ENCODE data around the gene LYRM4.

The LYRM4 gene

GRCh38 chr6:5159162-5159561 is 101.6 kb downstream of the LYRM4 start:
- H3K4me1 ChIP-seq (ENCODE audit: control insufficient read depth, insufficient read depth, low read length), result no peaks in the 10 kb centered on the region
- no peak overlapping the region for H3K9ac ChIP-seq (ENCODE audit: low read length in 2 of 2)
- H3K27ac ChIP-seq (ENCODE audit: low read length), result no peak overlapping the region
- H3K36me3 ChIP-seq (ENCODE audit: control insufficient read depth in 2 of 2, insufficient read depth in 2 of 2, low read length in 2 of 2), result no peaks in the 10 kb centered on the region
- H3K9me3 ChIP-seq (ENCODE audit: control insufficient read depth in 2 of 2, low read length in 2 of 2), result no peaks in the 10 kb centered on the region
- no peak overlapping the region for H3K4me3 ChIP-seq (ENCODE audit: low read length in 2 of 2)
- H3K27me3 ChIP-seq (ENCODE audit: control insufficient read depth in 1 of 2, insufficient read depth in 2 of 2, low read length in 2 of 2), result no peaks in the 10 kb centered on the region

GRCh38 chr6:5158180-5158579 is 102.6 kb downstream of the LYRM4 start:
- no peak overlapping the region for H3K27ac ChIP-seq (ENCODE audit: low read length)
- H3K9ac ChIP-seq (ENCODE audit: low read length in 2 of 2), result no peak overlapping the region
- H3K4me3 ChIP-seq (ENCODE audit: low read length in 2 of 2), result no peak overlapping the region
- H3K27me3 ChIP-seq (ENCODE audit: control insufficient read depth in 1 of 2, insufficient read depth in 2 of 2, low read length in 2 of 2), result no peaks in the 10 kb centered on the region
- H3K4me1 ChIP-seq (ENCODE audit: control insufficient read depth, insufficient read depth, low read length), result no peaks in the 10 kb centered on the region
- no peaks in the 10 kb centered on the region for H3K36me3 ChIP-seq (ENCODE audit: control insufficient read depth in 2 of 2, insufficient read depth in 2 of 2, low read length in 2 of 2)
- H3K9me3 ChIP-seq (ENCODE audit: control insufficient read depth in 2 of 2, low read length in 2 of 2), result no peaks in the 10 kb centered on the region

DNA sequence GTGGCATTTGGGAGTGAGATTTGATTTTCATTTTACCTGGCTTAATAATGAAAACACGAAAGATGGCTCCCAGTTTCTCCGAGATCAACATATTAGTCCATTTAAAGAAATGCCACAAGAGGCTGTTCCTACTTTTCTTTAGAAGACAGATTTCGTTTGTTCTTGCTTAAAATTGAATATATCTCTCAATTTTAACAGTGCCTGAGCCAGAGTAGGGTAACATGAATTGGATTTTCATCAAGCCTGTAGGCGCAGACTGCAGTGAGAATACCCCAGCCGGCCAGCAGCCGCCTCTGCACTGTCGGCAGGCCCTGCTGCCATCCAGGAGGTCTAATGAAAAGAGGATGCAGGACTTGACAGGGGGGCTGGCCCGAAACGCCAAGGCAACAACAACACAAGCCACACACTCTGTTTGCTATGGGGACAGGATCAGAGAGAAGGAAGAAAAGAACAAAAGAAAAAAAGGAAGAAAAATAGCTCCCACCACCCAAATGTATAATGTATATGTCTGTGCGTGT is 103.1 kb downstream of the LYRM4 start:
- H3K9ac ChIP-seq (ENCODE audit: low read length in 2 of 2), result no peak overlapping the region
- no peak overlapping the region for H3K4me3 ChIP-seq (ENCODE audit: low read length in 2 of 2)
- no peaks in the 10 kb centered on the region for H3K9me3 ChIP-seq (ENCODE audit: control insufficient read depth in 2 of 2, low read length in 2 of 2)
- H3K27ac ChIP-seq (ENCODE audit: low read length), result no peak overlapping the region
- no peaks in the 10 kb centered on the region for H3K27me3 ChIP-seq (ENCODE audit: control insufficient read depth in 1 of 2, insufficient read depth in 2 of 2, low read length in 2 of 2)
- no peaks in the 10 kb centered on the region for H3K36me3 ChIP-seq (ENCODE audit: control insufficient read depth in 2 of 2, insufficient read depth in 2 of 2, low read length in 2 of 2)
- no peaks in the 10 kb centered on the region for H3K4me1 ChIP-seq (ENCODE audit: control insufficient read depth, insufficient read depth, low read length)

DNA sequence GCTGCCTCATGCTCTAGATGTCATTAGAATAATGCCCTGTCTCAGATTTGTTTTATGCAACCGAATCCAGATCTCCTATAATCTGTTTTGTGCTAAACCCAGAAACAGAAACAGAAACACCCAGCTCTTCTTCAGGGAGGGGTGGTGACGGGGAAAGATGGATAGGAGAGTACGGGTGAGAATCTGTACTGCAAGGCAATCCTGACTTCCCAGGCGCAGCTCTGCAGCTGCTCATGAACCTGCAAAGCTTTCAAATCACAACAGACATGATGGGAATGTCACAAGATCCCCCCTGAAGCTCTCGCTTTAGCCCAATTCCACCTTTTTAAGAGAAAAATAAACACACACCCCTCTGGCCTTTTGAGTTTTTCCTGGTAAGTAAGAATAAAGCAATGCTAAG is 104.1 kb downstream of the LYRM4 start:
- Histone ChIP-seq H3K4me1 (ENCODE audit: control insufficient read depth, insufficient read depth, low read length) (peaks cover 6% of the 10 kb centered on the region), H3K4me3 (ENCODE audit: low read length in 2 of 2) (no peak overlapping the region), H3K27me3 (ENCODE audit: control insufficient read depth in 1 of 2, insufficient read depth in 2 of 2, low read length in 2 of 2) (no peaks in the 10 kb centered on the region), H3K9ac (ENCODE audit: low read length in 2 of 2) (no peak overlapping the region), H3K9me3 (ENCODE audit: control insufficient read depth in 2 of 2, low read length in 2 of 2) (no peaks in the 10 kb centered on the region), H3K36me3 (ENCODE audit: control insufficient read depth in 2 of 2, insufficient read depth in 2 of 2, low read length in 2 of 2) (no peaks in the 10 kb centered on the region), H3K27ac (ENCODE audit: low read length) (no peak overlapping the region)

DNA sequence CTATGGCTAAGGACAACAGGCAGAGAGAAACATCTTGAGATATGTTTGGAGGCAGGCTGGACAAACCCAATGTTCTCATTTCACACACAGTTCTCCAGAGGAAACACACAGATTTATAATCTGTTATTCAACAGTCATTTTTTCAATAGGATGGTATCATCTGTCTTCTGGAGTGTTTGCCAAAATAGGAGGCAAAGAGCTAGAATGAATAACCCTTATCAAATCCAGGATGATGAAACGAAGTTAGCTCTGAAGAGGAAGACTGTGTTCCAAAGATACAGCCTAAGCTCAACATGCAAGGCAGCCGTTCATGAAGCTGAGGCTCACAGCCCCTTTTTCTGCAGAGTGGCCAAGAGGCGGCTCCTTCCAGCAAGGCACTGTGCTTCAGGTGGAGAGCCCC is 104.8 kb downstream of the LYRM4 start:
- no peak overlapping the region for H3K27ac ChIP-seq (ENCODE audit: low read length)
- H3K4me3 ChIP-seq (ENCODE audit: low read length in 2 of 2), result no peak overlapping the region
- H3K9me3 ChIP-seq (ENCODE audit: control insufficient read depth in 2 of 2, low read length in 2 of 2), result no peaks in the 10 kb centered on the region
- no peaks in the 10 kb centered on the region for H3K27me3 ChIP-seq (ENCODE audit: control insufficient read depth in 1 of 2, insufficient read depth in 2 of 2, low read length in 2 of 2)
- no peaks in the 10 kb centered on the region for H3K36me3 ChIP-seq (ENCODE audit: control insufficient read depth in 2 of 2, insufficient read depth in 2 of 2, low read length in 2 of 2)
- peaks cover 6% of the 10 kb centered on the region for H3K4me1 ChIP-seq (ENCODE audit: control insufficient read depth, insufficient read depth, low read length)
- H3K9ac ChIP-seq (ENCODE audit: low read length in 2 of 2), result no peak overlapping the region

GRCh38 chr6:5153186-5153585 is 107.6 kb downstream of the LYRM4 start:
- H3K27ac ChIP-seq (ENCODE audit: low read length), result no peak overlapping the region

GRCh38 chr6:5152460-5152859 is 108.3 kb downstream of the LYRM4 start:
- no peak overlapping the region for H3K4me3 ChIP-seq (ENCODE audit: low read length in 2 of 2)
- no peak overlapping the region for H3K27ac ChIP-seq (ENCODE audit: low read length)
- H3K9ac ChIP-seq (ENCODE audit: low read length in 2 of 2), result no peak overlapping the region

More at GRCh38 chr6:5153186-5153585, 107.6 kb downstream of the LYRM4 start:
- no peak overlapping the region for H3K4me3 ChIP-seq (ENCODE audit: low read length in 2 of 2)
- no peak overlapping the region for H3K9ac ChIP-seq (ENCODE audit: low read length in 2 of 2)
- H3K4me1 ChIP-seq (ENCODE audit: control insufficient read depth, insufficient read depth, low read length), result peaks cover 6% of the 10 kb centered on the region
- H3K36me3 ChIP-seq (ENCODE audit: control insufficient read depth in 2 of 2, insufficient read depth in 2 of 2, low read length in 2 of 2), result no peaks in the 10 kb centered on the region
- H3K9me3 ChIP-seq (ENCODE audit: control insufficient read depth in 2 of 2, low read length in 2 of 2), result no peaks in the 10 kb centered on the region
- no peaks in the 10 kb centered on the region for H3K27me3 ChIP-seq (ENCODE audit: control insufficient read depth in 1 of 2, insufficient read depth in 2 of 2, low read length in 2 of 2)

DNA sequence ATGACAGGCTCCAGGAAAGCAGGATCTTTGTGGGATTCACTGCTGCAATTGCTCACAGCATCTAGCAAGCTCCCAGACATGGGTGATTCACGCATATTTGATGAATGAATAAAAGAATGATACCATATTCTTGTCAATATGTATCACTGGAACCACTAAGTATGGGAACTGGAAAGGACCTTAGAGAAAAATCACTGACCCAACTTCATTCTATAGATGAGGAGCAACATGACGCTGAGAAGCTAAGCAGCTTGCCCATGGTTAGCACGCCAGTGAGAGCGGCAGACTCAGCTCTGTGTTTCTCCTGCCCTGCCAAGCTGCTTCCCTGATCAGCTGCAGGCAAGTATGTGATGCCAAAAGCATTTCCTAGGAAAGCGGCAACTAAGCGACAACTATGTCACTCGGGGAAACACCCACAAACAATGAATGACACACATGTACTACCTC is 108.8 kb downstream of the LYRM4 start:
- Histone ChIP-seq H3K36me3 (ENCODE audit: control insufficient read depth in 2 of 2, insufficient read depth in 2 of 2, low read length in 2 of 2) (no peaks in the 10 kb centered on the region), H3K27ac (ENCODE audit: low read length) (no peak overlapping the region), H3K4me3 (ENCODE audit: low read length in 2 of 2) (no peak overlapping the region), H3K27me3 (ENCODE audit: control insufficient read depth in 1 of 2, insufficient read depth in 2 of 2, low read length in 2 of 2) (no peaks in the 10 kb centered on the region), H3K4me1 (ENCODE audit: control insufficient read depth, insufficient read depth, low read length) (peaks cover 6% of the 10 kb centered on the region), H3K9ac (ENCODE audit: low read length in 2 of 2) (no peak overlapping the region), H3K9me3 (ENCODE audit: control insufficient read depth in 2 of 2, low read length in 2 of 2) (no peaks in the 10 kb centered on the region)

More at GRCh38 chr6:5152460-5152859, 108.3 kb downstream of the LYRM4 start:
- peaks cover 6% of the 10 kb centered on the region for H3K4me1 ChIP-seq (ENCODE audit: control insufficient read depth, insufficient read depth, low read length)
- H3K36me3 ChIP-seq (ENCODE audit: control insufficient read depth in 2 of 2, insufficient read depth in 2 of 2, low read length in 2 of 2), result no peaks in the 10 kb centered on the region
- H3K27me3 ChIP-seq (ENCODE audit: control insufficient read depth in 1 of 2, insufficient read depth in 2 of 2, low read length in 2 of 2), result no peaks in the 10 kb centered on the region
- H3K9me3 ChIP-seq (ENCODE audit: control insufficient read depth in 2 of 2, low read length in 2 of 2), result no peaks in the 10 kb centered on the region

DNA sequence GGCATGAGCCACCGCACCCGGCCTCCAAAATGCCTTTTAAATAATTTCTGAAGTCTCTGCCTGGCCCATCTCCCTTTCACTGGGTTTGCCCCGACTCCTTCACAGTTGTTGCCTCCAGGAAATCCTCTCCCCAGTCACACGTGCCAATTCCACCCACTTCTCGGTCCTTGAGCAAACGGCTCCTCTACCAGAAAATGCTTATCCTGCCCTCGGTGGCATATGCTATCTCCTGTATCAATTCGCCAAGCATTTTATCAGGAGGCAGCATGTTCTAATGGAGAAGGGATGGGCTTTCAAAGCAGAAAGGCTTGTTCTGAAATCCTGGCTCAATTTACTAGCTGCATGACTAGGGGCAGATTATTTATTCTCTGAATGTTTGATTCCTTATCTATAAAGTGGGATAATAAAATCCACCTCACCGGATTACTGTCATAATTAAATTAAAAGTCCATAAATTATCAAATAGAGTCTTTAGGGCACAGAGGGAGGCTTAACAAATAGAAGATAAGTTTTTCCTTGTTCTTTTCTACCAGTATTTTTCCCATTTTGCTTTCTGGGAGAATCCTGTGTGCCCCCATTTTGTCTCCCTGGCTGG is 109.3 kb downstream of the LYRM4 start:
- H3K4me3 ChIP-seq (ENCODE audit: low read length in 2 of 2), result no peak overlapping the region
- no peak overlapping the region for H3K9ac ChIP-seq (ENCODE audit: low read length in 2 of 2)
- H3K9me3 ChIP-seq (ENCODE audit: control insufficient read depth in 2 of 2, low read length in 2 of 2), result no peaks in the 10 kb centered on the region
- H3K27ac ChIP-seq (ENCODE audit: low read length), result no peak overlapping the region
- no peaks in the 10 kb centered on the region for H3K36me3 ChIP-seq (ENCODE audit: control insufficient read depth in 2 of 2, insufficient read depth in 2 of 2, low read length in 2 of 2)
- peaks cover 6% of the 10 kb centered on the region for H3K4me1 ChIP-seq (ENCODE audit: control insufficient read depth, insufficient read depth, low read length)
- H3K27me3 ChIP-seq (ENCODE audit: control insufficient read depth in 1 of 2, insufficient read depth in 2 of 2, low read length in 2 of 2), result no peaks in the 10 kb centered on the region

GRCh38 chr6:5150551-5151075 is 110.1 kb downstream of the LYRM4 start:
- Histone ChIP-seq H3K9me3 (ENCODE audit: control insufficient read depth in 2 of 2, low read length in 2 of 2) (no peaks in the 10 kb centered on the region), H3K27me3 (ENCODE audit: control insufficient read depth in 1 of 2, insufficient read depth in 2 of 2, low read length in 2 of 2) (no peaks in the 10 kb centered on the region), H3K9ac (ENCODE audit: low read length in 2 of 2) (no peak overlapping the region), H3K36me3 (ENCODE audit: control insufficient read depth in 2 of 2, insufficient read depth in 2 of 2, low read length in 2 of 2) (no peaks in the 10 kb centered on the region), H3K4me1 (ENCODE audit: control insufficient read depth, insufficient read depth, low read length) (peaks cover 6% of the 10 kb centered on the region), H3K4me3 (ENCODE audit: low read length in 2 of 2) (no peak overlapping the region), H3K27ac (ENCODE audit: low read length) (no peak overlapping the region)

GRCh38 chr6:5149891-5150290 is 110.9 kb downstream of the LYRM4 start:
- Histone ChIP-seq H3K4me1 (ENCODE audit: control insufficient read depth, insufficient read depth, low read length) (peaks cover 6% of the 10 kb centered on the region), H3K27me3 (ENCODE audit: control insufficient read depth in 1 of 2, insufficient read depth in 2 of 2, low read length in 2 of 2) (no peaks in the 10 kb centered on the region), H3K27ac (ENCODE audit: low read length) (no peak overlapping the region), H3K9ac (ENCODE audit: low read length in 2 of 2) (no peak overlapping the region), H3K4me3 (ENCODE audit: low read length in 2 of 2) (no peak overlapping the region), H3K9me3 (ENCODE audit: control insufficient read depth in 2 of 2, low read length in 2 of 2) (no peaks in the 10 kb centered on the region), H3K36me3 (ENCODE audit: control insufficient read depth in 2 of 2, insufficient read depth in 2 of 2, low read length in 2 of 2) (no peaks in the 10 kb centered on the region)

Measured in stomach smooth muscle (tissue), 2 donors.